ENCODE measurements around the gene NPHP4. TPM values are rescaled to one million over a fixed set of nuclear protein-coding genes. Genes with fewer than 3 reads are reported as not detected.

Gene NPHP4
- total and polyA plus RNA-seq, 9 of the 15 experiments (the other 6 are each of a cell fraction or from before 2014, with no cell fraction given) = 0.52 to 26.2 (median 6.7) TPM

- TF ChIP-seq HDAC3 (IDR thresholded peaks at IDR 0.05; ENCODE audit: borderline replicate concordance, partially characterized antibody) = no peak
- TF ChIP-seq MCM5 (IDR thresholded peaks at IDR 0.05; ENCODE audit: low read depth) = no peak
- TF ChIP-seq HDAC6 (IDR thresholded peaks at IDR 0.05; ENCODE audit: low read depth, low read length) = no peak
- TF ChIP-seq ZNF407 (IDR thresholded peaks at IDR 0.05; ENCODE audit: low read depth) = no peak
- TF ChIP-seq, protein P1, sequence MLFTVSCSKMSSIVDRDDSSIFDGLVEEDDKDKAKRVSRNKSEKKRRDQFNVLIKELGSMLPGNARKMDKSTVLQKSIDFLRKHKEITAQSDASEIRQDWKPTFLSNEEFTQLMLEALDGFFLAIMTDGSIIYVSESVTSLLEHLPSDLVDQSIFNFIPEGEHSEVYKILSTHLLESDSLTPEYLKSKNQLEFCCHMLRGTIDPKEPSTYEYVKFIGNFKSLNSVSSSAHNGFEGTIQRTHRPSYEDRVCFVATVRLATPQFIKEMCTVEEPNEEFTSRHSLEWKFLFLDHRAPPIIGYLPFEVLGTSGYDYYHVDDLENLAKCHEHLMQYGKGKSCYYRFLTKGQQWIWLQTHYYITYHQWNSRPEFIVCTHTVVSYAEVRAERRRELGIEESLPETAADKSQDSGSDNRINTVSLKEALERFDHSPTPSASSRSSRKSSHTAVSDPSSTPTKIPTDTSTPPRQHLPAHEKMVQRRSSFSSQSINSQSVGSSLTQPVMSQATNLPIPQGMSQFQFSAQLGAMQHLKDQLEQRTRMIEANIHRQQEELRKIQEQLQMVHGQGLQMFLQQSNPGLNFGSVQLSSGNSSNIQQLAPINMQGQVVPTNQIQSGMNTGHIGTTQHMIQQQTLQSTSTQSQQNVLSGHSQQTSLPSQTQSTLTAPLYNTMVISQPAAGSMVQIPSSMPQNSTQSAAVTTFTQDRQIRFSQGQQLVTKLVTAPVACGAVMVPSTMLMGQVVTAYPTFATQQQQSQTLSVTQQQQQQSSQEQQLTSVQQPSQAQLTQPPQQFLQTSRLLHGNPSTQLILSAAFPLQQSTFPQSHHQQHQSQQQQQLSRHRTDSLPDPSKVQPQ (CRISPR knock-in tag; IDR thresholded peaks at IDR 0.05; ENCODE audit: borderline replicate concordance) = no peak
- no peak for TF ChIP-seq ZHX1 (conservative IDR thresholded peaks at IDR 0.05; ENCODE audit: low read length)
- 0 out of 2 replicates have a peak, but pooled peaks have one; percentile 26 for TF ChIP-seq BCL6 (CRISPR knock-in tag; IDR thresholded peaks at IDR 0.05)
- no peak for TF ChIP-seq PYGO2 (tag; IDR thresholded peaks at IDR 0.05)
- no peak for TF ChIP-seq FOXA1 (IDR thresholded peaks at IDR 0.05; ENCODE audit: borderline replicate concordance)
- no peak for TF ChIP-seq PHB2 (IDR thresholded peaks at IDR 0.05; ENCODE audit: low read depth)
- peak; percentile 99 for TF ChIP-seq CREB3L1 (IDR thresholded peaks at IDR 0.05; ENCODE audit: borderline replicate concordance, low read depth)
- TF ChIP-seq PHF20 (IDR thresholded peaks at IDR 0.05; ENCODE audit: partially characterized antibody) = peak; percentile 81
These were observed 74.5 kb downstream of the NPHP4 start (continued) for GRCh38 chr1:5917591-5918274.
